Stimulated activated CD4-positive, alpha-beta T cell treated with anti-CD3 and anti-CD28 coated beads, Interleukin-1b, Interleukin-23, amount 100 ng/mL, for 24 hours (primary cell): ENCODE measurements around the gene BAZ2B.

Source experiments
- DNase-seq, 4 experiments: peaks; one replicate each; pipeline ENCODE4 v3.0.0-alpha.2; 2020; ENCODE audit warnings: low read depth in 4 of 4, low spot score in 1 of 4

The BAZ2B gene

GRCh38 chr2:159270744-159271379 is 345.5 kb downstream of the BAZ2B start:
- no peak for DNase-seq
